Gastroesophageal sphincter (tissue), 3 donors: ENCODE data around the gene TARP.

ENCODE experiments used
- CTCF ChIP-seq, 4 experiments: fragments of 200-600 bp in 2 of 4; fragments of 450-650 bp in 2 of 4; sonication (generic) in 1 of 4; IDR thresholded peaks; one replicate each; pipeline ENCODE4 v1.5.1; 2017 to 2019; ENCODE audit warnings: antibody characterized with exemption in 4 of 4, mild to moderate bottlenecking in 2 of 4, moderate library complexity in 2 of 4
- EP300 ChIP-seq: sonication (generic); formaldehyde crosslinking; IDR thresholded peaks from one replicate; pipeline ENCODE4 v1.6.1; 2017; ENCODE audit warnings: antibody characterized with exemption, mild to moderate bottlenecking
- POLR2AphosphoS5 ChIP-seq: sonication (generic); formaldehyde crosslinking; IDR thresholded peaks from one replicate; pipeline ENCODE4 v1.6.1; 2017; ENCODE audit warnings: antibody characterized with exemption

DNA sequence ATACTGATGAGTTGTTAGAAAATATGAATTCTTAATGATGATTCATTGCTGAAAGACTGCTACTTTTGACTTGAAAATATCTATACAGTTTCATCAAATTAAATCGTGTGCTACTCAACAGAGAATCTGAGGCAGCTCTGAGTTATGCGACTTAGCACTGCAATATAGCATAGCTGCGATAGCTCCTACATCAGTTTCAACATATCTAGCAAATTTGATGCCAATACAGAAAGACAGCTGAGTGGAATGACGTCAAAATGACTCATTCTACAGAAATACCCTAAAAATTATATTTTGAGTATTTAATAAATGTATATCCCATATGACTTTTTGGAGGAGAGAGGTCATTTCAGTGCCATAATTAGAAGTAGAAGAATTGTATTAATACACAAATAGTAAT is 1.1 kb upstream of the TARP start:
- TF ChIP-seq EP300: no peak
- TF ChIP-seq CTCF (IDR thresholded peaks at IDR 0.05): no peak
- no peak for TF ChIP-seq POLR2AphosphoS5
